GM19099 (cell line): Measurements from ENCODE around the gene UGT1A7.

Experiments
- POLR2A ChIP-seq: IDR thresholded peaks from 3 replicates; pipeline ENCODE4 v1.6.1; 2011; ENCODE audit warnings: low read depth; ENCODE audit not compliant: insufficient read length; ENCODE audit errors: extremely low read depth

Gene UGT1A7

DNA sequence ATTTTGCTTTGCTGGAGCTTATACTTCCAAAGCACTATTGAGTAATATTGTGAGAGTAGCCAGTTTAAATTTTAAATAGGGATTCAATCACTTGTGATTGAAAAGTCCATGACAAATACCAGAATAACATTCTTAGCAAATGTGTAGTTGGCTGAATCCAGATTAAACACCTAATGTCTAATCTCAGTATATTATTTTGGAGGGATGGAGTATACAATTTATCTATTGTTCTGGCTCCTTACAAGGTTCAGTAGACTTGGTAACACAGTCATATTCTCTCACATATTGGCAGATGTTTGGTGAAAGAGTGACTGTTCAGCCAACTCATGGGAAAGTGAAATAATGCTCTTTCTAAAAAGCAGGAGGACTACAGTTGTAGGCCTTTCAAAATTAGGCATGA is 7.8 kb upstream of the UGT1A7 start:
- no peak for TF ChIP-seq POLR2A

DNA sequence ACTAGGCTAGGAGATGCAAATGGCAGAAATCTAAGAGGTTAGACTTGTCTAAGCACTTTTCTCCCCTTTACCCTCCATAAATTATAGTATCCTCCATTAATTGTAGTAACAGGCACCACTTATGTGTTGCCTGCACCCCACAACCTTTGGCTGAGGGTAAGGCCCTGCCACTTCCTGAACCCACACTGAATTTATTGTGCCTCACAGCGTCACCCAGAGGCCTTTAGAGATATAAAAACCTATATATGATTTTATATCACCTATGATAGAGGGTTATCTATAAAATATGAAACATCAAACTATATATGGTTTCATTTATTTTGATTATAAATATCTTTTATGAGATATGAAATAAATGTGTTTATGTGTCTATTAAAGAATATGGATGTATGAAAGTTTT is 7.4 kb upstream of the UGT1A7 start:
- TF ChIP-seq POLR2A: no peak

- TF ChIP-seq POLR2A: no peak
Measured at GRCh38 chr2:233674995-233675394, 6.7 kb upstream of the UGT1A7 start.

DNA sequence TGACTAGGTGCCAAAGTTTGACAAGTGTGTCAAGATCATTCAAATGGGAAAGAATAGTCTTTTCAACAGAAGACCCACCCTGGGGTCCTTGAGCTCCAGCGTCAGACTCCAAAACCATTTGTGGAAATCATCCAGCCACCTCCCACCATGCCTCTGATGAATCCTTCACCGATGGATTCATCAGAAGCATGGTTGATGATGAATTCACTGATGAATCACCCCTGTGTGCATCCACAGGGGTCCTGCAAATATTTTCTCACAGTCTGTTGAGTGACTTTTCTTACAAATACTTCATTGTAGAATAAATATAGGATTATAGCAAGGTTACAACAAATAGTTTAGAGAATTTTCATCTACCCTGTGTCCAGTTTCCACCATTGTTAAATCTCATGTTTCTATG is 5.7 kb upstream of the UGT1A7 start:
- TF ChIP-seq POLR2A: no peak

DNA sequence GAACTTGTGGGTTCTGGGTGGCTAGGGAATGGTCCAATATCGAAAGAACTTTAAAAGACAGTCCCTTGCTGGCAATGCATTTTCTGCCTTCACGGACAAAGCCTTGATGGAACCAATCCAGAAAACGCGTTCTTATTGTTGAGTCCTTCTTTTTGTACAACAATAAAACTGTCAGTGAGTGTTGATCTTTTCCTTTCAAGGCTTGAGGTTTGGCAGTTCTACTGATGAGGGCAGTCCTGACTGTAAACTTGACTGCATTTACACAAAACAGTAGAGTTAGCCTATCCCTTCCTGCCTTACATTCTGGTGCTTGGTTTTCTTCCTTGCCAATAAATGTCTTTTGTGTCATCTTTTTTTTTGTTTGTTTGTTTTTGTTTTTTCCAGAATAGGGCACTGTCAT is 2.5 kb upstream of the UGT1A7 start:
- TF ChIP-seq POLR2A: no peak

- TF ChIP-seq POLR2A: no peak
Measured at GRCh38 chr2:233680361-233681045, 1.2 kb upstream of the UGT1A7 start.

DNA sequence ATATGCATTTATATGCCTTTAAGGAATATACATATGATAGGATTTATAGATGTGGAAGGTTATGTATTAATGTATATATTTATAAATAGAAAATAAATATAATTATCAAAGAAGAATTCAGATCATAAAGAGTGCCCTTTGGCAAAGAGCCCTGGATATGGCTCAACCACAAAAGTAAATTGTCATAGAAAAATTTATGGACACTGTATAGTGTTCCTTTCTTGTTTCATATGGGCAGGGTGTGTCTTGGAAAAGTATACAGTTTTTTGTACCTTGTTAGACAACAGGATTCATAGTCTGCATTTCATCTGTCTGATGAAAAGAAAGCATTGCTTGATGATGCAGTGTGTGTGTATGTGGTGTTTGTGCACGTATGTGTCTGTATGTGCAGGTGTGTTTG is 2.9 kb downstream of the UGT1A7 start:
- no peak for TF ChIP-seq POLR2A

GRCh38 chr2:233686928-233687327 is 5.2 kb downstream of the UGT1A7 start:
- no peak for TF ChIP-seq POLR2A

- no peak for TF ChIP-seq POLR2A
Measured at GRCh38 chr2:233688341-233688740, 6.6 kb downstream of the UGT1A7 start.

DNA sequence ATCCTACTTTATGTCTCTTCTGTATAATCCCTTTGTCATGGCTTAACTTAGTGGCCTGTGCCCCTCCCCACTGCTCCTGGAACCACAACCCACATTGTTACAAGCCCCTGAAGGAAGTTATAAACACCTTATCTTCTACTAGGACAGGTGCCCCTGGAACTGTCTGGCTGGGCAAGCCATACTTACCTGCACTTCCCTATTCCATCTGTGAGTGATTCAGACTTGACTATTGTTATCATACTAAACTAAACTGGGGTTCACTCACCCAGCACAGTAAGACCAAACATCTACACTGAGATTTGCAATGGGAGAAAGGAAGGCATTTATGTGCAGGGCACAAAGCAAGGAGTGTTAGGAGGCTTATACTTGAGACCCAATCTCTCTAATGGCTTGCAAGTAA is 7.3 kb downstream of the UGT1A7 start:
- no peak for TF ChIP-seq POLR2A

DNA sequence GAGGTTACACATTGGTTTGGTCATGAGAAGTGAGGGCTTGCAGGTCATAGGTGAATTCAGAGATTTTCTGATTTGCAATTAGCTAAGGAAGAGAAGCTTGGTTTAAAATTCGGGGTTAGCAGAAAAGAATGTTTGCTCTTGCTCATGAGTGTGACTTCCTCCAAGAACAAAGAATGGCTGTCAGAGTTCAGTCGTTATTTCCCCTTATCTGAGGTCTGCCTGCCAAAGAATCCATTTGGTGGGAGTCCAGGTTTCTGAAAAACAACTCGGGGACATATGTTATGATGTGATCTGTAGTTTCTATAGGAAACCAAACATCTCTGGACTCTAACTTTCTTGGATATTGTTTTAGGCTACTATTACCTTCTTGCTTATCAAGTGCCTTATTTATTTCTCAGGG is 7.8 kb downstream of the UGT1A7 start:
- TF ChIP-seq POLR2A: no peak

DNA sequence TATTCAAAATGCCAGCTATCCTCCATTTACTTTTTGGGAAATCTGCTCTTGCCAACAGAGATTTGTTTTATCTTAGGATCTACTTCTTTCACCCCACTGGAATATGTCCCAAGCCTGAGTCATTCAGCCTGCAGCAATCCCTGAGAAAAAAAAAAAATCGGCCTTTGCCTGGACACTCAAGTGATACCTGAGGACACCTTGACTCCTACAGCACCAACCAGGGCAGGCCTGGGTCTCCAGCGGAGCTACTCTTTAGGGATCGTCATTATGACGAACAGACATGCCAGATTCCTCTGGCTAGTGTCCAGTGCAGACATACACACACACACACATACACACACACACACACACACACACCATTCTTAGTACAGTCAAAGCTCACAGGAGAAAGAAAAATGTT is 8.7 kb downstream of the UGT1A7 start:
- no peak for TF ChIP-seq POLR2A

GRCh38 chr2:233691443-233692433 is 10.0 kb downstream of the UGT1A7 start:
- no peak for TF ChIP-seq POLR2A

DNA sequence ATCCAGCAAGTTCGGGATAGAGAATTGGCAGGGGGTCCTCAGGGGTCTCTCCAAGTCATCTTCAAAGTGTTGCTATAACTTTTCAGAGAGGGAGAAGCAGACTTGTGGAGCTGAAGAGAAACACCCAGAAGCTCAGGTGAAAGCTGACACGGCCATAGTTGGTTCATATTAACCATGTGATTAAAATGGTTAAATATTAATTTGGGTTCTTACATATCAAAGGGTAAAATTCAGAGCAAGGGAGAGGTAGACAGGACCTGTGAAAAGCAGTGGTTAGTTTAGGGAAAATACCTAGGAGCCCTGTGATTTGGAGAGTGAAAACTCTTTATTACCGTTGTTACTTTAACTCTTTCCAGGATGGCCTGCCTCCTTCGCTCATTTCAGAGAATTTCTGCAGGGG is 10.9 kb downstream of the UGT1A7 start, which contains the start of gene UGT1A6:
Gene UGT1A6, plus strand, starts transcription at position 243 of the 400 bp plus-strand sequence. Its CDS starts 115 bp downstream, at position 358.
- no peak for TF ChIP-seq POLR2A

GRCh38 chr2:233693963-233694362 is 12.3 kb downstream of the UGT1A7 start:
- no peak for TF ChIP-seq POLR2A

- no peak for TF ChIP-seq POLR2A
Measured at GRCh38 chr2:233698740-233699139, 17.0 kb downstream of the UGT1A7 start.
